ENCODE measurements around the gene ALMS1. TPM values are rescaled to one million over a fixed set of nuclear protein-coding genes. Genes with fewer than 3 reads are reported as not detected.

ALMS1 gene
- total RNA-seq, 1 experiment from 2014 or later = 19.5 TPM

- CTCF ChIA-PET = no interaction called here
- TF ChIP-seq SIN3A (IDR thresholded peaks at IDR 0.05; ENCODE audit: borderline replicate concordance, insufficient read depth, low read depth, low read length) (no peak), CTCF (IDR thresholded peaks at IDR 0.05) (no peak), REST (IDR thresholded peaks at IDR 0.05; ENCODE audit: insufficient read depth in 1 of 2, low read depth in 2 of 2, low read length in 1 of 2) (no peak), POLR2AphosphoS5 (IDR thresholded peaks at IDR 0.05; ENCODE audit: low read depth, low read length) (no peak), TCF7L2 (IDR thresholded peaks at IDR 0.05; ENCODE audit: low read depth, low read length) (no peak)
- POLR2A ChIA-PET = no interaction called here
- ATAC-seq = peak; percentile 60; the same call in 1 of the 2 replicates
- BruUV-seq (replicated peaks) = no TSS peak
- in situ Hi-C loops (cut with HindIII; ENCODE audit: low pct_unique_long_range_greater_than_20kb, low sequenced_read_pairs) = no loop called here
- H3K9me3 ChIP-seq (ENCODE audit: control insufficient read depth, insufficient read depth, low read depth, low read length) = no peaks in the 10 kb centered on the region
- DNase-seq (ENCODE audit: low read depth, low spot score) = no peak
- no peaks in the 10 kb centered on the region for H3K36me3 ChIP-seq (ENCODE audit: control insufficient read depth, insufficient read depth, low read length)
- H3K4me1 ChIP-seq (ENCODE audit: control insufficient read depth, insufficient read depth, low read length) = no peaks in the 10 kb centered on the region
- intact Hi-C loops (cut with micrococcal nuclease; ENCODE audit: unreplicated experiment) = no loop called here
- H3K27me3 ChIP-seq (ENCODE audit: control insufficient read depth, insufficient read depth, low read length) = no peaks in the 10 kb centered on the region
- H3K27ac ChIP-seq (ENCODE audit: low read length) = peak overlapping the region; percentile 14; the same call in 1 of the 2 replicates
- no peak overlapping the region for H3K4me3 ChIP-seq (ENCODE audit: low read depth in 2 of 2, low read length in 2 of 2)
Observed at GRCh38 chr2:73588177-73588576, 202.5 kb downstream of the ALMS1 start.

GRCh38 chr2:73593680-73594079 lies 208.0 kb downstream of the ALMS1 start:
- intact Hi-C loops (cut with micrococcal nuclease; ENCODE audit: unreplicated experiment) (no loop called here), in situ Hi-C loops (cut with HindIII; ENCODE audit: low pct_unique_long_range_greater_than_20kb, low sequenced_read_pairs) (no loop called here)
- no peak overlapping the region for H3K4me3 ChIP-seq (ENCODE audit: low read depth in 2 of 2, low read length in 2 of 2)
- no peaks in the 10 kb centered on the region for H3K4me1 ChIP-seq (ENCODE audit: control insufficient read depth, insufficient read depth, low read length)
- 0 out of 2 replicates have a peak, but pooled peaks cover 3% of the 10 kb centered on the region for H3K9me3 ChIP-seq (ENCODE audit: control insufficient read depth, insufficient read depth, low read depth, low read length)
- BruUV-seq (replicated peaks) = no TSS peak
- ChIA-PET CTCF (no interaction called here), POLR2A (no interaction called here)
- no peaks in the 10 kb centered on the region for H3K36me3 ChIP-seq (ENCODE audit: control insufficient read depth, insufficient read depth, low read length)
- H3K27me3 ChIP-seq (ENCODE audit: control insufficient read depth, insufficient read depth, low read length) = no peaks in the 10 kb centered on the region
- TF ChIP-seq CTCF (IDR thresholded peaks at IDR 0.05) = no peak
- TF ChIP-seq TCF7L2 (IDR thresholded peaks at IDR 0.05; ENCODE audit: low read depth, low read length) = no peak
- TF ChIP-seq SIN3A (IDR thresholded peaks at IDR 0.05; ENCODE audit: borderline replicate concordance, insufficient read depth, low read depth, low read length) = no peak
- no peak for TF ChIP-seq REST (IDR thresholded peaks at IDR 0.05; ENCODE audit: insufficient read depth in 1 of 2, low read depth in 2 of 2, low read length in 1 of 2)
- TF ChIP-seq POLR2AphosphoS5 (IDR thresholded peaks at IDR 0.05; ENCODE audit: low read depth, low read length) = no peak
- no peak for DNase-seq (ENCODE audit: low read depth, low spot score)
- H3K27ac ChIP-seq (ENCODE audit: low read length) = no peak overlapping the region
- ATAC-seq = no peak

Measured in Panc1 (cell line).